Lower leg skin (tissue), 4 donors: Measurements from ENCODE around the gene SCYL1. TPM values are rescaled to one million over a fixed set of nuclear protein-coding genes. Genes with fewer than 3 reads are reported as not detected.
"Not testable (repeated sequence)": the region's sequence is repeated elsewhere in the genome, so short reads cannot be mapped to it uniquely, and the experiment has no call there.

Source experiments
- DNase-seq, 2 donors: peaks; one replicate each; pipeline ENCODE4 v3.0.0-alpha.2; 2019; ENCODE audit warnings: low spot score in 2 of 2
- H3K4me3 ChIP-seq: fragments of 200-600 bp; sonication (generic); 2 replicates; pipeline ENCODE4 v1.5.1; 2017; ENCODE audit warnings: mild to moderate bottlenecking, low read depth; ENCODE audit not compliant: poor library complexity, severe bottlenecking
- CTCF ChIP-seq, 3 donors: fragments of 450-650 bp; IDR thresholded peaks; one replicate each; pipeline ENCODE4 v1.5.1; 2016; ENCODE audit warnings: antibody characterized with exemption in 3 of 3, mild to moderate bottlenecking in 3 of 3, moderate library complexity in 2 of 3
- POLR2A ChIP-seq, 2 donors: fragments of 450-650 bp; IDR thresholded peaks; one replicate each; pipeline ENCODE4 v1.6.1; 2016 to 2017; ENCODE audit warnings: antibody characterized with exemption in 2 of 2, mild to moderate bottlenecking in 1 of 2, moderate library complexity in 1 of 2
- WGBS, 2 donors: methylation state at CpG; one replicate each; pipeline ENCODE4 v1.1.5; 2018; 5-methylcytosine and 5-hydroxymethylcytosine counted together
- intact Hi-C: fragments of 100-400 bp; cut with DNase I; formaldehyde crosslinking; loops from one replicate; pipeline ENCODE4 v1.15.0; 2023; ENCODE audit warnings: low total_unique reads
- total RNA-seq, 4 donors: library from RNA; depleted of rRNA; stranded (reverse); fragments of >200 nt; gene quantifications; one replicate each; pipeline ENCODE4 v1.1.0, GENCODE V29; 2016

The SCYL1 gene
- total RNA-seq, 4 donors from 2014 or later, result 73.1 to 103 (median 89.5) TPM

- no peak overlapping the region for H3K4me3 ChIP-seq
- intact Hi-C loops, result loop anchor here (5.0 kb wide), 1 partner anchor 144 kb away; no protein-coding TSS in a partner anchor
- 64 to 82% methylated on average over 5 of the region's 5 CpGs for WGBS, 2 donors
- no peak for TF ChIP-seq POLR2A (IDR thresholded peaks at IDR 0.05)
- no peak for DNase-seq
Observed at GRCh38 chr11:65516135-65516968, 8.5 kb upstream of the SCYL1 start.

- WGBS, 2 donors, result 94 to 98% methylated on average over 8 of the region's 8 CpGs
- not testable (repeated sequence) for H3K4me3 ChIP-seq, DNase-seq
- intact Hi-C loops, result loop anchor here (5.0 kb wide), 1 partner anchor 147 kb away; no protein-coding TSS in a partner anchor
Observed at GRCh38 chr11:65518941-65519549, 5.8 kb upstream of the SCYL1 start.

GRCh38 chr11:65521777-65522521 lies 2.9 kb upstream of the SCYL1 start:
- DNase-seq, intact Hi-C loops, H3K4me3 ChIP-seq: not testable (repeated sequence)
- 83% methylated on average over 20 of the region's 20 CpGs for WGBS, 2 donors

GRCh38 chr11:65522718-65523630 lies 1.9 kb upstream of the SCYL1 start:
- H3K4me3 ChIP-seq, DNase-seq, intact Hi-C loops: not testable (repeated sequence)
- 83 to 84% methylated on average over 18 of the region's 18 CpGs for WGBS, 2 donors

GRCh38 chr11:65523631-65523968 lies 1.3 kb upstream of the SCYL1 start:
- H3K4me3 ChIP-seq, DNase-seq, intact Hi-C loops: not testable (repeated sequence)
- 84 to 97% methylated on average over 7 of the region's 7 CpGs for WGBS, 2 donors

GRCh38 chr11:65524014-65524740 lies 706 bp upstream of the SCYL1 start:
- no peak for DNase-seq
- WGBS, 2 donors, result 26 to 33% methylated on average over 12 of the region's 12 CpGs
- TF ChIP-seq POLR2A (IDR thresholded peaks at IDR 0.05), result no peak
- TF ChIP-seq CTCF (IDR thresholded peaks at IDR 0.05), result no peak
- intact Hi-C loops, result no loop called here
- no peak overlapping the region for H3K4me3 ChIP-seq

- H3K4me3 ChIP-seq, result peak overlapping the region; percentile 96
- DNase-seq, result no peak
- 40 to 43% methylated on average over 28 to 31 of the region's 31 CpGs for WGBS, 2 donors
- intact Hi-C loops, result no loop called here
- TF ChIP-seq POLR2A (IDR thresholded peaks at IDR 0.05), result no peak
- TF ChIP-seq CTCF (IDR thresholded peaks at IDR 0.05), result no peak
Observed at GRCh38 chr11:65525546-65526480, 930 bp downstream of the SCYL1 start.
